ENCODE measurements around the gene BAHD1.

The BAHD1 gene

GRCh38 chr15:40424483-40425115 lies 16.2 kb upstream of the BAHD1 start:
- DNase-seq (ENCODE audit: low spot score), result no peak

GRCh38 chr15:40425681-40426080 lies 15.1 kb upstream of the BAHD1 start:
- no peak for DNase-seq (ENCODE audit: low spot score)

DNA sequence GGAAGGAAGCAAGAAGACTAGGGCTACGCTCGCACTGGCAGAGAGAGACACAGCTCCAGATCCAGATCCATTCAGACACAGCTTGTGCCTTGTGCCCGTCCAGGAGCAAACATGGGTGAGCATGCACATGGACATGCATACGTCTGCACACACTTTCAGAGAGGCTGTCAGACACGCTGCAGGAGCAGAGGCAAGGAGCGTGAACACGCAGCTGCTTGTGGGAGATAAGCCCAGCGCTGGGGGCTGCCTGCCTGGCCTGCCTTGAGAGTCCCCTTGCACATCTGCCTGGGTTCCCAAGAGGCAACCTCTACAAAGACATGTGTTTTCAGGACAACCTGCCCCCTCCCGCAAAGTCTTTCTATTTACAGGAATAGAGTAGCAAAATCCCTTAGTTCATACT lies 13.6 kb upstream of the BAHD1 start:
- no peak for DNase-seq (ENCODE audit: low spot score)

DNA sequence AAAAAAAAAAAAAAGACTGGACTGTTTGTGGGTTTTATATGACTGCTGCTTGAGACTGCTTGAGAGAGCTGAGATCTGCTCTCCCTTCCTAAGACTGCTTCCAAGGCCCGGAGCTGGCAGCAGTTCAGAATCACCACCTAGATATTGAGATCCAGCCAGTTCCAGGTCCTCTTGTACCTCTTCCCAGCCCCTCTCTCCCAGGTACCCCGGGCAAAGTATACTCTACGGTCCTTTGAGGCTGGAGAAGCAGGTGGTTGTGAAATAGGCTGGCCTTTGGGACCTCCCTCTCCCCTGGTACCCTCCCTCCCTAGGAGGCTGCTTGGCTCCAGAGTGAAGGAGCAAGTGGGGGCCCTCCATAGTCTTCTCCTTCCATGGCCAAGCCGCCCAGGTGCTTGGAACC lies 12.6 kb upstream of the BAHD1 start:
- DNase-seq (ENCODE audit: low spot score), result no peak

DNA sequence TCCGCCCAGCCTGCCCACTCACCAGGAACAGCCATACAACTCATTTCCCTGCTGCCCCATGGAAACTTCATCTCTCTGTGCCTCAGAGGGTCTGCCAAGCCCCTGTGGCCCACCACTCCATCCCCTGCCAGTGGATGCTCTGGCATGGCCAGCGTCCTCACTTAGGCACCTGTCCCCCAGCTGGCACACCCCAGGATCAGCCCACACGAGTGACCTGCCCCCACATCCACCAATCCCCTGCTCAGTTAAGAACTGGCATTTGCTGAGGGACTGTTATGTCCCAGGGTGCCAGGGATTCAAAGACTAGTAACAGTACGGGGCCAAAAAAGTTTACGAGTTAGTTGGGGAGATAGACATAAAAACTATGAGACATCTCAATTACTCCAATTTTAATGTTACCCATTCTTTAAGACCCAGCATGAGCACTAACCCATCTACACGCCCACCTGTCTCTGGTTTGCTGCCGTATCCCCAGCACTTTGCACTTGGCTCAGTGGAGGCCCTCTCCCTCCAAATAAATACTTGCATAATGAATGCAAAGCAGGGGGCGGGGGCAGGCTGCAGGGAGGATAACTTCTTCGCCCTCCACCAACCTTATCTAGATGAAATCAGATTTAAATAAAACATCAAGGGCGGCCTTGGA lies 11.6 kb upstream of the BAHD1 start:
- no peak for DNase-seq (ENCODE audit: low spot score)

DNA sequence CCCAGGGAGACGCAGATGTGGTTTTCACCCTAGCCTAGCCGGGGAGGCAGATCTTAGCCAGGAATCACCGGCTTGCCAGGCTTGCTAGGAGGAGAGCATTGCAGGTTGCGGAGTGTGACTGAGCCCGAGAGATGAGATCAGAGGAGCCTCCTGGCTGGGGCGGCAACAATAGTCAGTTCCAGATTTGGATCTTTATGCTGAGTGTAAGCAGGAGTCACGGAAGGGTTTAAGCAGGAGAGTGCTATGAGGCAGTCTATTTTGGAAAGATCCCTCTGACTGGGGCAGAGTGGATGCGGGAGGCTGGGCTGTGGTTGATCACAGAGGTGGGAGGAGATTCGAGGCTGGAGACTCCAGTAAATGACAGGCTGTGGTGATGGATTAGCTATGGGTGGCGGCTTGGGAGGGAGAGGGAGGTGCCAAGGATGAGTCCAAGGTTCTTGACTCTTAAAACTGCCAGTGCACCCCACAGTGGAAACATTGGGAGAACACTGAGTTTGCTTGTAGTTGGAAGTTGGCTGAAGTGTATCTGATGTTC lies 10.4 kb upstream of the BAHD1 start:
- DNase-seq (ENCODE audit: low spot score), result no peak

DNA sequence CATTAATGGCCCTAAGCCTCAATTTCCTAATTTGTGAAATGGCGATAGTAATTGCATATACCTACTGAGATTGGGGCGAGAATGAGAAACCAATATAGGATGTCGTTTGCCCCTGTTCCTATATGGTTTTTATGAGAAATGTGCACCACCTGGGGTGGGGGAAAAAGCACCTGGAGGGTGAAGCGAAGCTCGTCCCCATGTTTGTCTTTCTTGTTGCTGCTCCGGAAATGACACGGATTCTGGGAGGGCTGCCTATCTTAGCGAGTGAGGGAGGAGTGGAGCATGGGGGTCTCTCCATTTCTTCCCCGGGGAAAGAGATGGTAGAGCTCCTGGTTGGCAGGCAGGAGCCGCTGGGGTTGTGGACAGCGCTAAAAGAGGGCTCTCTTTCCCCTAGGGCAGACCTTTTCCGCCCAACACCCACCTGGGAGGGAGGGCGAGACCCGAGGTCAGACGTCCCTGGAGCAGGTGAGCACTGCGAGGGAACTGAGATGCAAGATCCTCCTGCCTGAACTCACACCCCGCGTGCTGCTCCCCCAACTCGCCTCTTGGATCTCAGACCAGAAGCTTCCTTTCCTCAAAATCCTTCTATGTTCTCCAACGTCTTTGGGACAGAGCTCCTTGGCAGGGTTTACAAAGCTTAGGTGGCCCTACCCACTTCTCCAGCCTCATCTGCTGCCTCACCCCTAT lies 5.6 kb upstream of the BAHD1 start:
- no peak for DNase-seq (ENCODE audit: low spot score)

DNA sequence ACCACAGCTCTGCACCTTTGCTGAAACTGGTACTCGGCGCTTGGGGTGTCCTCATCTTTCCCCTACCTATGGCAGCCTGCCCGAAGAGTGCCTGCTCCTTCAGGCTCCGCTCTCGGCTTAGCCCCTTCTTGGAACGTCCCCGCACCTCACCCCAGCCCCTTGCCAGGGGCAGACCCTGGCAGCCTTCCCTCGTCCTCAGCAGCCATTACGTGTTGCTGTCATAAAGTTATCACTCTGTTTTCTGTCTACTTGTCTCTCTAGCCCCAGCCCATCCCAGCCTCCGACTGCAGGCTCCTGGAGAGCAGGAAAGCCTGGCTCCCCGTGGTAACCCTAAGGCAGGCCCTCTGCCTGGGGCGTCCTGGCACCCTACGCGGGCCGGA lies 5.1 kb upstream of the BAHD1 start:
- DNase-seq (ENCODE audit: low spot score), result no peak

DNA sequence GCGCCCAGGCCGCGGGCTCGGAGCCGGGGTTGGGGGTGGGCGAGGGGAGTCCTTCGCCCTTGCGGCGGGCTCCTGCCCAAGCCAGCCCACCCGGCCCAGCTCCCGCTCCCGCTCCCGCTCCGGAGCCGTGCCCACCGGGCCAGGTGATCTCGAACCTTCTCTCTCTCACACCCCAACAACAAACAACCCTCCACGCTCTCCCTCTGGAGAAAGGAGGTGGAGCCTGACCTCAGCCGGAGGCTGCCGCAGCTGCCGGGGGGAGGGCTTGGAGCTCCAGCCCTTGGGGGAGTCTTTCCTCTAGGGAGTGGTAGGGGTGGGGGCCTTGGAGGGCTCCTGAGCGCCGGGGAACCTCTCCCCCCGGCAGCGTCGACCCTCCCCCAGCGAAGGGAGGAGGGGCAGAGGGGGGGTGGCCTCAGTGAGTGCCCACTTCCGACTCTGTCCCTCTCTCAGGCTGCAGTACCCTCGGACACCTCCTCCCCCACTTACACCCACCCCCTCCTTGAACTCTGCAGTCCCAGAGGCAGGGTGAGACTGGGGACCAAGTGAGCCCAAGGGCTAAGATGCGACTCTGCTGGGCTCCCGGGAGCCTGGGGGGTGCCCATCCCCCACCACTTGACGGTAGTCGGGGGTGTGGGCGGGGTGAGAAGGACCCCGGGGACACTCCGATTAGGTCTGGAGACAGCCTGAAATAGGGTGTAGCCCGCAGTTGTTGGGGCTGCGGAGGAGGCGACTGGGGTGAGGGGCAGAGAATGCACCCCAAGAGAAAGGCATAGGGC lies 4.4 kb upstream of the BAHD1 start:
- no peak for DNase-seq (ENCODE audit: low spot score)

DNA sequence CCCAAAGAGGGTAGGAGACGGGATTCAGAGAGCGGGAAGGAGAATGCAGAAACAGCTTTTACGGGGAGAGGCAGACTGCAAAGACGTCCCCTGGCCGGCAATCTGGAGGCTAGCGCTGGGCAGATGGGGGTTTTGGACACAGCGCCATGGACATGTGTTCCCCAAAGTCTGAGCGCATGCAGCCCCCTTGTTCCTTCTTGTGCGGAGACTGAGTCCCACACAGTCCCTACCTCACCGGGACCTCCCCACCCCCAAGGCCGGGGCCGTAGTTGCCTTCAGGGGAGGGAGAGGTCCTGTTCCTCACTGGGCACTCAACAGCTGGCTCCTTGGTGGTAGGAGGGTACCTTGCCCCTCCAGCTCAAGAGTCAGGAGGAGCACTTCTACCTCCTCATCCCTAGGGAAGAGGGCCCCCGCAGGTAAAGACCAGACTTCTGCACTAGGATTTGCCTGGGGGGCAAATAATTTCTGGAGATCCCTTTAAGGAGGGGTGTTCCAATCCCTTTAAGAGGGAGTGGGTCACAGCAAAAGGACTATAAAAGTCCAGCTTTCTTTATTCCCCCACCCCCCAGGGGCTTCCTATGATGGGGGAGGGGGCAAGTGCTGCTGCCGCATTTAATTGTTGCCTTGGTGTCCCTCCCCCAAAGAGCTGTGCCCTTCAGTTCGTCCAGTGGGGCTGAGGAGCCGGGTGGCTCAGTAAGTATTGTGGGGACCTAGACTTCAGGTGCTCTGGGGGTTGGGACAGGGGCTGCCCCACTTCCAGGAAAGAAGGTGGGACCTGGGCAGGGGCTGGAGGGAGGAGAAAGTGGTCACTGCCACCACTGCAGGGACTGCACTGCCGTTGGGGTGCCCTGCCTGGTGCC lies 3.6 kb upstream of the BAHD1 start:
- DNase-seq (ENCODE audit: low spot score), result no peak

DNA sequence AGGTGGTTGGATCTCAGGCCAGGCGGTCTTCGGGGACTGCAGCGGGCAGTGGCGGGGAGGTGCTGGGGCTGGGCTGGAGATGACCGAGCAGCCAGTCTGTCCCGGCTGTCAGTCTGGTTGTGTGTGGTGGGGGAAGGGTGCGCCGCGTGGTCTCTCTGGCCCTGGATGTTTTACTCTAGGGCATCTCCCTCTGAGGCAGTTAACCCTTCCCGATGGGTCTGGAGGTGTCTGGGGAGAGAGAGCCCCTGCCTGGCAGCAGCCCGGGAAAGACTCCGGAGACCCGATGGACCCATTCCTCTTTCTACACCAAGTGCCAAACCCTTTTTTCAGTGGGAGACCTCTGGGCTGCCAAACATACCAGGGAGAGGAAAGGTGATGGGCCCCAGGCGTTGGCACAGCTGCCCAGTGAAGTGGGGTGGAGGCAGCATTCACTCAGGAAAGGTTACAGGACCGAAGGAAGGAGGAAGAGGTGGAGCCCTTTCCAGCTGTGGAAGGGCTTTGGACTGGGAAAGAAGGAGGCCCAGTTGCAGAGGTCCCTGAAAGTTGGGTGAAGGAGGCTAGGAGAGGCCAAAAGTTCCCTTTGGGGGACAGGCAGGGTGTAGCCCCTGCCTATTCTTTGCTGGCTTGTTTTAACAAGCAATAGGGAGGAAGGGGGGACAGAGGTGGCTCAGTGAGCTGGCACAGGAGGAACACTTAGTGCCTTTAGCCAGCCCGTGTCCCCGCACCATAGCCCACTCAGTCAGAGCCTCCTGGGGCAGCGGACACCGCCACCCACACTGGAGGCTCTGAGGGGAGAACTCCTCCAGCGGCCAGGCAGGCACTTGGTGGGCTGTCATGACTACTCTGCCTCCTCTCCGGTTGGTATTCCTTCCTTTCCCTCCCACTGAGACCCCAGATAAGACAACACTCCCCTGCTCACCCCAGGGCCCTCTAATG lies 2.7 kb upstream of the BAHD1 start:
- DNase-seq (ENCODE audit: low spot score), result no peak

- no peak for DNase-seq (ENCODE audit: low spot score)
These were observed 2.0 kb upstream of the BAHD1 start for GRCh38 chr15:40438712-40439111.

GRCh38 chr15:40439461-40439959 lies 1.2 kb upstream of the BAHD1 start:
- DNase-seq (ENCODE audit: low spot score), result no peak

DNA sequence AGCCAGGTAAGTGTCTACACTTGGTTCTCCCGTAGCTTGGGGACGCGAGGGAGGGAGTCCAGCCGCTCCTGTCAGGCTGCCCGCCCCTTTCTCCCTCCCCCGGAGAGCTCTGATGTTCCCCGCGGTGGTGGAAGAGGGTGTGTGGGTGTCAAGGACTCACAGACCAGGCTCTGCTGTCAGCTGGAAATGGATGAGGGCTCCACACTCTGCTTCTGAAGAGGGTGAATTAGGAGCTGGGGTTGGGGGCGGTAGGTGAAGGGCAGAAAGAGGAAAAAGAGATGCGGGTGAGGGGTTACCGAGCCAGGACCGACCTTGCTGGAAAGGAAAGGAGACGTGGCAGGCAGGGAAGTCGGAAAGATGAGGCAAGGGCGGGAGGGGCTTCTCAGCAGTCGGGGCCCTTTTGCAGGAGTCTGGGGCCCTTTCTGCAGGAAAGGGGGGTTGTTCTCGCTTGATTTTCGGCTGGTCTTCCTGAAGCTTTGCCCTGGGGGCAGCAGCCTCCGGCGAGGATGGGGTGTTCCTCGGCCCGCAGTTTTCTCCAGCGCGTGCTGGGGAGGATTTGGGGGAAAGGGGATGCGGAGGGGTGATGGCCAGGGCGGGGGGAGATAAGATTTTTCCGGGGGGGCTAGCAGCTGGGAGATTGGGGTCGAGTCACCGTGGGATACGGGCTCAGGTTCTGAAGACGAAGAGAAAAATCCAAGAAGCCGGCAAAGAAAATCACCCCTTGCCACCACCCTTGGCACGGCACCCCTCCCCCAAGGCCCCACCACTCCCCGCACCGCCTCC lies 602 bp upstream of the BAHD1 start:
- no peak for DNase-seq (ENCODE audit: low spot score)

DNA sequence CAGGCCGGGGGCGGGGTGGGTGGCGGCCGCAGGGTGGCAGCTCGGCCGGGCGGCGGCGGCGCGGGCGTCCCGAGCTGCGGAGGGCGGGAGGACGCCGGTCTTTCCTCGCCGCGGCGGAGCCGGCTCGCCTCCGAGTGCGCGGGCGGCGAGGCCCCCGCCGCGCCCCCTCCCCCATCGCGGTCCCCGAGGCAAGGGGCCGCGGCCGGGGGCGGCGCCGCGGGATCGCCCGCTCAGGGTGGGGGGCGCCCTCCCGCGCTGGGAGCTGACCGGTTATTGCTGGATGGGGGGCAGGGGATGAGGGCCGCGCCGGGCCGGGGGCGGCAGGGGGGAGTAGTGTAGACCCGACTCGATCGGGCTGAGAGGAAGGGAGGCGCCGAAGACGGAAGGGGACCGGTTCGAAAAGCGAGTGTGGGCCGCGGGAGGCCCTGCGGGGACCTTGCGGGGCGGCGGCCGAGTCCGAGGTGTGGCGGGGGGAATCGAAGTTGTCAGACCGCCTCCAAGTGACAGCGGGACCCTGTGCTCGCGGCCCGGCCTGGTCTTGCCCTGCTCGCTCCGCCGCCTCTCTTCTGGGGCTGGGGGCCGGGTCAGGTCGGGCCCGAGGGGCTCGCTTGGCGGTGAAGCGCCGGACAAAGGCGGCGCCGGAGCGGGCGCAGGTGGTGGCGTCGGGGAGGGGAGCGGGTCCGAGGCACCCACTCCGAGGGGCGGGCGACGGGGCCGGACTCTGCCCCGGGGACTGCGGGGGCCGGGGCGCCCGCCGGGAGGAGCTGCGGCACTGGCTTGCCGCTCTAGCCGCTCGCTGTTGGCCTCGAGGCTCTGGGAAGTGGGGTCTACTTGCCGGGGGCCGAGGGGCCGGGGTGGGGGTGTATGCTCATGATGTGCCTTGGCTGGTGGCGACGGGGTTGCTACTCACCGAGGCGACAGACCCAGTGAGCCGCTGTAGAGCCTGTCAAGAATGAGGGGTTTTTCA lies 1.1 kb downstream of the BAHD1 start:
- no peak for DNase-seq (ENCODE audit: low spot score)

DNA sequence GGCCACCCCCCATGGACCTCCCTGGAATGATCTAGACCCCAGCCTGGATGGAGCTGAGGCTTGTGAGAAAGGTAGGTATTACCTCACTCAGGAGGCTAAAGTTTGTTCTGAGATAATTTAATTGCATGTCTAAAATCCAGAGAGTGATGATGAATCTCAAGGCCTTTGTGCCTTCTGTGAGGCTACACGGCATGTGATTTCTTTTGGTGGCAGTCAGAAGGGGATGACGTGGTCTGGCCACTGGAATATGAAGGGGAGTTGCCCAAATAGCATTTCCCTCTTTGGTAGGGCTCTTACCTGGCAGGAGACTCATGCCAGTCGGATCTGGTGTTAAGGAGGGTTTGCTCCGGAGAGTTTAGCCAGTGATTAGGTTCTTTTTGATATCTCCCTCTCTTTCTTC lies 2.5 kb downstream of the BAHD1 start:
- no peak for DNase-seq (ENCODE audit: low spot score)

GRCh38 chr15:40443846-40444245 lies 3.1 kb downstream of the BAHD1 start:
- no peak for DNase-seq (ENCODE audit: low spot score)

DNA sequence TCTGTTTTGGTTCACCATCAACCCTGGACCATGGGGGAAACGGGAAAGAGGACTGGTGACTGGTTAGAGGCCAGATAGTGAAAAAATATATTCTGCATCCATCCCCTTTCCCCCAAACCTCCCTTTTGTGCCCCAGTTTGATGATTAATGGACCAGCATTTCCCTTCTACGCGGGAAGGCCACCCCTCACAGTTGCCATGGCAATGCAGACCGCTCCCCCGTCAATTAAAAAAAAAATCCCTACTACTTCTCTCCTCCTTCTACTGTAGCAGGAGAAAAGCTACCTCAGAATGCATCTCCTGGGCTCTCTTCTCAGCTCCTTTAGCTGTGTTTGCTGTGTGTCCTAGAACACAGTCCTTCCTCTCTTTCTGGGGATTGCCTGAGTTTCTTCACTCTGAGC lies 4.0 kb downstream of the BAHD1 start:
- no peak for DNase-seq (ENCODE audit: low spot score)
